AG04450 (cell line): Measurements from ENCODE around the gene SIAH3. TPM values are rescaled to one million over a fixed set of nuclear protein-coding genes. Genes with fewer than 3 reads are reported as not detected.

Experiments
- CTCF ChIA-PET: fragments of 300-600, 350-600 bp; formaldehyde crosslinking; extraction: SDS; loops from one replicate; lab custom pipeline; 2022; ENCODE audit warnings: antibody characterized with exemption, inconsistent platforms; lab: Charles Lee
- POLR2A ChIA-PET: fragments of 350-600 bp; formaldehyde crosslinking; extraction: SDS; loops from one replicate; lab custom pipeline; 2021; ENCODE audit warnings: antibody characterized with exemption, inconsistent platforms; lab: Yijun Ruan, JAX
- DNase-seq: peaks from one replicate; pipeline ENCODE4 v3.0.0-alpha.2; 2011; ENCODE audit warnings: low read depth, low spot score
- H3K27ac ChIP-seq: one replicate; pipeline ENCODE4 v1.5.1; 2012; ENCODE audit warnings: low read depth, low read length, control low read depth
- H3K27me3 ChIP-seq: one replicate; pipeline ENCODE4 v1.6.0; 2012; ENCODE audit warnings: low read length; ENCODE audit not compliant: control insufficient read depth, insufficient read depth
- H3K4me3 ChIP-seq: 2 replicates; pipeline ENCODE4 v1.5.1; 2011; ENCODE audit warnings: mild to moderate bottlenecking, low read depth, low read length, control low read depth
- H3K9me3 ChIP-seq: 2 replicates; pipeline ENCODE4 v1.5.1; 2012; ENCODE audit warnings: low read length; ENCODE audit not compliant: control insufficient read depth, insufficient read depth
- CTCF ChIP-seq: IDR thresholded peaks from 2 replicates; pipeline ENCODE4 v1.5.1; 2011; ENCODE audit warnings: low read depth, low read length, control low read depth, inconsistent platforms
- polyA plus RNA-seq: library from polyadenylated mRNA; depleted of rRNA; stranded (reverse); fragments of >200 nt; gene quantifications from 2 replicates; pipeline ENCODE4 v1.2.3, GENCODE V29; 2011

SIAH3 gene
- polyA plus RNA-seq, 1 experiment: not detected

- Histone ChIP-seq H3K27ac (no peak overlapping the region), H3K4me3 (no peak overlapping the region), H3K9me3 (no peaks in the 10 kb centered on the region), H3K27me3 (peaks cover 4% of the 10 kb centered on the region)
- CTCF ChIA-PET: no interaction called here
- POLR2A ChIA-PET: no interaction called here
- TF ChIP-seq CTCF: peak; percentile 5; the same call in 1 of the 2 replicates
- no peak for DNase-seq
Measured at GRCh38 chr13:45817833-45818232, 33.7 kb downstream of the SIAH3 start.

- Histone ChIP-seq H3K27me3 (peaks cover 4% of the 10 kb centered on the region), H3K27ac (no peak overlapping the region), H3K9me3 (no peaks in the 10 kb centered on the region), H3K4me3 (no peak overlapping the region)
- ChIA-PET CTCF (no interaction called here), POLR2A (no interaction called here)
- no peak for DNase-seq
- no peak for TF ChIP-seq CTCF
Measured at GRCh38 chr13:45816427-45816826, 35.1 kb downstream of the SIAH3 start.

- ChIA-PET POLR2A (no interaction called here), CTCF (no interaction called here)
- no peak for DNase-seq
- no peak overlapping the region for H3K27ac ChIP-seq
- no peak overlapping the region for H3K4me3 ChIP-seq
- no peaks in the 10 kb centered on the region for H3K9me3 ChIP-seq
- peaks cover 2% of the 10 kb centered on the region for H3K27me3 ChIP-seq
- no peak for TF ChIP-seq CTCF
Measured at GRCh38 chr13:45812695-45813372, 38.7 kb downstream of the SIAH3 start.

- TF ChIP-seq CTCF: no peak
- H3K9me3 ChIP-seq: no peaks in the 10 kb centered on the region
- ChIA-PET CTCF (no interaction called here), POLR2A (no interaction called here)
- no peak overlapping the region for H3K27ac ChIP-seq
- DNase-seq: no peak
- peaks cover 2% of the 10 kb centered on the region for H3K27me3 ChIP-seq
- H3K4me3 ChIP-seq: no peak overlapping the region
Measured at GRCh38 chr13:45811891-45812694, 39.5 kb downstream of the SIAH3 start.
